HG03378 (cell line): ENCODE measurements around the gene SCN4B.

Experiments used
- ATAC-seq: cut with Tn5 transposase; IDR thresholded peaks from one replicate; pipeline ENCODE4 v1.9.1; 2021; ENCODE audit warnings: mild to moderate bottlenecking, moderate library complexity; ENCODE audit not compliant: unreplicated experiment

SCN4B gene

DNA sequence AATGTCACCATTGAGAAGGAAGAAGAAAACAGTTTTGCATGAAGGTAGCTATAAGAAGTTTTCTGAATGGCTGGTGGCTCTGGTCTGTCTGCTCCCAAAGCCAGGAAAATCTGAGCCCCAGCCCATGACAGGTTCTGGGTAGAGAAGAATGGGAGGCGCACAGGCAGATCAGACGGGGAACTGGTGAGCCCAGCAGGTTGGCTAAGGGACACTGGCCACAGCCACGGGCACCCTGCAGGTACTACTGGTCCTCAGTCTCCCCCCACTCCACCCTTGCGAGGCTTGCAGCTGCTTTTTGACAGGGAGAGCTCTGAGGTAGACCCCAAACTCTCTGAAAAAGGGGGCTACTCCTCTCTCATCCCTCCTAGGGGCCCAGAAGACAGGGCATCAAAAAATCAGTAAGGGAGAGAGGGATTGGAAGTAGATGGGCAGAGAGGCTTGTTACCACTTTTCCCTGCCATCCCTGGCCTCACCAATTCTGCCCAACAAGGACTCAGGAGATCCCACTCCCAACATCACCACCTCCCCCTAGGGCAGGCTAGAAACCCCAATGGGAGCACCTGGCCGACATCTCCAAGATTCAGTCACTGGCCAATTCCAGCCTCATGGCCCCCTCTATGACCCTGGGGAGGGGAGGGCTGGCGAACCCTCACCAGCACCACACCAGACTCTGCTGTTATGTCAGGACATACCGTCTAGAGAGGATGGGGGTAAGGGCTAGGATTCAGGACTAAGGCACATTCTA is 17.4 kb downstream of the SCN4B start:
- ATAC-seq: no peak

DNA sequence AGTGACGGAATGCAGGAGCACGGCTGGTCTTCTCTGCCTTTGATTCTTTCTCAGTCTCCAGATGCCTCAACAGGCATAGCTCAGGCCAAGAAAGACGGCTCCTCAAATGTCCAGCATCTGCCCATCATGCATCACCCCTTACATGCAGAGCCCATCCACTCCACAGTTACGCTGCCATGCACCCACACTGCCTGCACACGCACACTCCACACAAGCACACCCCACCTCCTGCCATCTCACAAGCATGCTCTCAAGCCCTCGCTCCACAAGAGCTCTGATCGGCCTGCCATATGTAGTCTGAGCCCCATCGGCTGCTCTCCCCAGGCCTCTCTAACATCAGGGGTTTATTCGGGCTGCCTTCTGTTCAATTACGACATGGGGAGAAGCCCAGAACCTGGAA is 18.8 kb downstream of the SCN4B start:
- ATAC-seq: no peak

DNA sequence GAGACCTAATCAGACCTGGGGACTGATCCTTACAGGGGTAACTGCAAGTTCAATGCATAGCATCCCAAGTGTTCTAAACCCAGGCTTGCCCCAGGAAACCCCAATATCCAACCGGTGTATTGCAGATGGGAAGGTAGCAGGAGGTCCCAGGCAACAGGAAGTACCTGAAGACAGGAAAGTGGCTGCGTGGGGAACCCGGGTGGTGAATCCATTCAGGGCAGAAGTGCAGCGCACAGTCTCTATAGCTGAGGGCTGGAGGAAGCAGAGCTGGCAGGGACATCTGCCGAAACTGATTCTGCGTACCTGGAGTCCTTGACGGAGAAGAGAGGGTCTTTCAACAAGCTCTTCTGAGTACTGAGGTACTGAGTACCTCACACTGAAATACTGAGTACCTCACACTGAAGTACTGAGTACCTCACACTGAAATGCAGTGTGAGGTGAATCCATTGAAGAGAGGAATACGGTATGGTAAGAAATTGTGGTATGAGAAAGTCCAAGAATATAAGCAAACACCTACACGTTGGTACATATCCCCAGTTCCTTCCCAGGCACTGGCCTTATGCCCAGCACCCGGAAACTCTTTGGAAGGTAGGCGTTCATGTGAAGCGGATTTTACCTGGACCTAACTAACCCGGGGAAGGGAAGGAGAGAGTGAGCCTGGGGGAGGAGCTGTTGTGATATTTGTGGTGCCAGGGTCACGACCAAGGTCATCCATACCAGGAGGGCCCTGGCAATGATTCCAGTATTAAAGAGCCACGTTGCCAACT is 20.1 kb downstream of the SCN4B start:
- no peak for ATAC-seq

DNA sequence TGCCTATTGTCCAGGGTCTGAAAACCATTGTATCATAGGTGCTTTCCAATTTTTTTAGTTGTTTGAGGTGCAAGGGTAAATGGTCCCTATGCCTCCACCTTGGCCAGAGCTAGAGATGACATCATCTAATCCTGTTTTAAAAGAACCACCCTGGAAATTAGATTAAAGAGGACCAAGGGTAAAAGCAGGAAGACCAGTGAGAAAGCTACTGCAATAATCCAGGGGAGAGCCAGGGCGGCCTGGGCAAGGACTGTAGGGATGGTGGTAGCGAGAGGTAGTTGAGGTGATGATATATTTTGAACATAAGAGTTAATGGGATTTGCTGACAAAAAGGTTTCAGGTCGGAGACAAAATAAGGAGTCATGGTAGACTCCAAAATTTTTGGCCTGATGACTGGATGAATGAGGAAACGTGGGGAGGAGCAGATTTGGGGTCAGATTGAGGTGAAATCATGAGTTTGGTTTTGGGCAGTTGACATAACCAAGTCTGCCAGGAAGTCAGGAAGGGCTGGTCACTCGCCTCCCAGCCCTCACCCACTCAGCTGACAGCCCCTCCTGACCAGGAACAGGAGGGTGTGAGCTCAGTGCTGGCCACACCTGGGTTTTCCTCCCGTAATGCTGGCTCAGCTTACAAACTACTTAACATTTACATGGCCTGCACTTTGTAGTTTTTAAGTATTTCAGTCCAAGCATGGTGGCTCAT is 23.0 kb downstream of the SCN4B start:
- ATAC-seq: no peak

DNA sequence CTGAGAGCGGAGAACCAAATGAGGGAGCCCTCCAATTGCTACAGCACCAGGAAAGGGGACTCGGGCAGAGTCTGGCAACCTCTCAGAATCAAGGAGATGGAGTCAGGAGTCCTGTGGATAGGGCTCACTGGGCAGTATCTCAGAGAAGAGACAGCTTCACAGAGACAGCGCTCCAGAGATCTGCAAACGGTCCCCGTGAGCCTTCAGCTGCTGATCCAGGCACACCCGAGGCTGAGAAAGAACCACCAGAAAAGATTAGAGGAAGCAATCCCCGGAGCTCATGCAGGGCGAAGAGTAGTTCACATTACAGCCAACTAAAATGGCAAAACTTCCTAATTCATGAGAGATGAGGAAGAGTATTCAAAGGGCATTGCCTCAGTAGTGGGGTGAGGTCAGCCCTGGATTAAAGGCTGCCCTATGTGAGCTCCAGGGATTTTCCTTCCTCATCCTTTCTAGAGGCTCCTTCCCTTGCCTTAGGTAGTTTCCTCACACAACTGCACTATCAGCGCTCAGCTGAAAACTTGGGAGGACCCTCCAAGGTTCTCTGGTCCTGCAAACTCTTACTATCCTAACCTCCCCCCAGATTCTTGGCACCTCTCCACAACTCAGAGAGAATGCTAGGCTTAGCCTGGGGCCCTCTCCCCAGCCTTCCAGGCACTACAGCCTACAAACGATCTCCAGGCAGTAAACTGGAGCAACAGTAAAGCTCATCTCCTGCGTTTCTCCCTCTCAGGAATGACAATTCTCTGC is 23.7 kb downstream of the SCN4B start:
- ATAC-seq: no peak

DNA sequence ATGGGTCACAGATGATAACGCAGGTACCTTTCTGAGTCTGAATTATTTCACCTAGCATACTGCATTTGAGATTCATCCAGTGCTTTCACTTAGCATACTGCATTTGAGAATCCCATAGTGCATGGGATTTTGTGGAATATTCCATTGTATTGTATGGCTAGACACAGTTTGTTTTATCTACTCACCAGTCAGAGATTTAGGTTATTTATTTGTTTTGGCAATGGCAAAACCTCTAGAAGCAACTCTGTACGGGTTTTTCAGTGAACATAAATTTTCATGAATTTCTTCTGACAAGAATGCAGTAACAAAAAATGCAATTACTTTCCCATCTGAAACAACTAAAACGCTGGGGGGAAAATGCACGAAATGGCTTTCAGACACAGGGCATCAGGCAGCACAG is 24.3 kb downstream of the SCN4B start:
- no peak for ATAC-seq

DNA sequence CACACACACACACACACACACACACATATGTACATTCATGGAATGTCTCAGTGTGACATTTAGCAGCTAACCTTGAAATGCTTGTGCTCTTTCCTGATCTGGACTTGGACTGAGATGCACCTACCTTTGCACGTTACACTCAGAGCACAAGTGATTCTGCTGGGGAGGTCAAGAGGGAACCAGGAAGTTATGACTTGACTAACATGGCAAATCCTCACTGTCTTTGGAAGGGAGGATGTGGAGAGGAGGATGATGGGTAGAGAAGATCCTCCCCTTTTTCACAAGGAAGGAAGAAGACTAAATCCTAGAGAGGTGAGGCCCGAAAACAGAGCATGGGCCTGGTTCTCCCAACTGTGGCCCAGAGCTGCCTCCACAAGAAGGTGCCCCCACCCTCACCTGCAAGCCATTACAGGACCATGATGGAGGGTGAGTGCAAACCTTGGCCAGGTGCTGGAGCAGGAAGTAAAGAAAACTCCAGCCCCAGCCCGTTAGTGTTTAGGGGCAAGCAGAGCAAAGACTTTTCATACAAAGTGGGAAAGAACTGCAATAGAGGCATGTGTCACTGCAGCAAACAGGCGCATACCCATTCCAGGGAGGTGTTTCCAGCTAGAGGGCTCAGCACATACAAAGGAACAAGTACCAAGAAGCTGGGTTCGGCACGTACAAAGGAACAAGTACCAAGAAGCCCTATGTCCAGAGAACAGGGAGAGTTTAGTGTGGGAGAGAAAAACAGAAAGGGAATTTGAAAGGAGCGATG is 26.4 kb downstream of the SCN4B start:
- no peak for ATAC-seq

DNA sequence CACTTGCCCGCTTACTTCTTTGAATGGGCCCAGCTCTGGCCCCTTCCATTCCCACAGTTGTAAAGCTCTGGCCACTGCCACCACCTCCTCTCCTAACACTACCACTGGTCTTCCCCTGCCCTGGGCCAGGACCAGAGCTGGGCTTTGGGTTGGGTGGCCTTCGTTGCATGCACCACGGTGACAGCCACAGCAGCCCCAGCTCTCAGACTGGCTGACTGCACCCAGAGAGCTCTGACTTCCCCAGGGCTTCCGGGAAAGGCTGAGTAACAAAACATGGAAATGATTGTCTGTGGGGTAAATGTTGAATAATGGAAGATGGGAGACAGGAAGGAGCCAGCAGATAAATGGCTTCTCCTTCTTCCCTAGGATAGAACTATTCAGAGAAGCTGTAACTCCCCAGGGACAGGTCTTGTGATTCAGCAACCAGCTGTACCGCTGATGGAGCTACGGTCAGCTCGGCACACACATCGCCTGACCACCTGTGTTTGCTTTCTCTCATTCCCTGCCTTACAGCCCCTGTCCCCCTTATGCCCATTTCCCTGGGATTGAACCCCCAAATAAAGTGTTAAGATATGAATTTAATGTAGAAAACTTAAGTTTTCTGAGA is 27.6 kb downstream of the SCN4B start:
- ATAC-seq: no peak

DNA sequence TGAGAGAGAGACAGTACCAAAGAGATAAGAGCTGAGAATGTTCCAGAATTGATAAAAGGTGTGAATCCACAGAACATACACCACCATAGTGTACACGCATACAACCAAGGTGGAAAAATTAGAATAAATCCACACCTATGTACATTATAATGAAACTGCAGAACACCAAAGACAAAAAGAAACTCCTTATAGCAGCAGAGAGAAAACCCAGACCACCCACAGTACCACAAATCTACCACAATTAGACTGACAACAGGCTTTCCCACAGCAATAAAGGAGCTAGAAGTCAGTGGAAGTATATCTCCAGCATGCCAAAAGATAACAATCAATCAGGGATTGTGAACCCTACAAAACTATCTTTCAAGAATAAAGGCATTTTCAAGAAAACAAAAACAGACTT is 31.8 kb downstream of the SCN4B start:
- ATAC-seq: no peak

DNA sequence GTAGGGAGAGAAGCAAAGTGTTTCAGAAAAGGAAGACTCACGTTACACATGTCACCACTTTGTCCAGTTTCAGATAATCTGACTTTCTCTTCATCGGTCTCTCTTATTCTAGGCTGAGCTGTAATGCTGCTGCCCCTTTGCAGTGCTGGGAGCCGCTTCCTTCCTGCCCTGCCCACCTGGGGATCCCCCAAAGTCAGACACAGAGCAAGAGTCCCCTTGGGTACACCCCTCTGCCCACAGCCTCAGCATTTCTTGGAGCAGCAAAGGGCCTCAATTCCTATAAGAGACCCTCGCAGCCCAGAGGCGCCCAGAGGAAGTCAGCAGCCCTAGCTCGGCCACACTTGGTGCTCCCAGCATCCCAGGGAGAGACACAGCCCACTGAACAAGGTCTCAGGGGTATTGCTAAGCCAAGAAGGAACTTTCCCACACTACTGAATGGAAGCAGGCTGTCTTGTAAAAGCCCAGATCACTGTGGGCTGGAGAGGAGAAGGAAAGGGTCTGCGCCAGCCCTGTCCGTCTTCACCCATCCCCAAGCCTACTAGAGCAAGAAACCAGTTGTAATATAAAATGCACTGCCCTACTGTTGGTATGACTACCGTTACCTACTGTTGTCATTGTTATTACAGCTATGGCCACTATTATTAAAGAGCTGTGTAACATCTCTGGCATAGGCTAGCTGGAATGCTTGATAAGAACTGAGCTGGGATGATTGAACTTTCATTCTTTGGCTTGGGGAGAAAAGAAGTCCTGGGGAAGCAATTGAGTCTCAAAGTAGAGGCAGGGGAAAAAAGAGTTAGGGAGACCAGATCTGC is 34.6 kb downstream of the SCN4B start:
- no peak for ATAC-seq

DNA sequence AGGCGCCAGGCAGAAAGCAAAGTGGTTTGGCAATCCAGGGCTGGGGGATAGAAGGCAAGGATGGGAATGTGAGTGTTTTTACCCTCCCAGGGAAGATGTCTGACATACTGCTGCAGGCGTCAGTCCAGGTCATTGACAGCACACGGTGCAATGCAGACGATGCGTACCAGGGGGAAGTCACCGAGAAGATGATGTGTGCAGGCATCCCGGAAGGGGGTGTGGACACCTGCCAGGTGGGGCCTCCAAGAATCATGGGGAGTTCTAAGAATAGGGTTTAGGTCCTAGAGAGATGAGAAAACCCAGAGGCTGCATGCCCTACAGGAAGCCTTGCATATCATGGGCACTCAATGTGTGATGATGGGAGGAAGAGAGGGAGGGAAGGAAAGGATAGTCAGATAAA is 37.6 kb downstream of the SCN4B start:
- ATAC-seq: no peak

DNA sequence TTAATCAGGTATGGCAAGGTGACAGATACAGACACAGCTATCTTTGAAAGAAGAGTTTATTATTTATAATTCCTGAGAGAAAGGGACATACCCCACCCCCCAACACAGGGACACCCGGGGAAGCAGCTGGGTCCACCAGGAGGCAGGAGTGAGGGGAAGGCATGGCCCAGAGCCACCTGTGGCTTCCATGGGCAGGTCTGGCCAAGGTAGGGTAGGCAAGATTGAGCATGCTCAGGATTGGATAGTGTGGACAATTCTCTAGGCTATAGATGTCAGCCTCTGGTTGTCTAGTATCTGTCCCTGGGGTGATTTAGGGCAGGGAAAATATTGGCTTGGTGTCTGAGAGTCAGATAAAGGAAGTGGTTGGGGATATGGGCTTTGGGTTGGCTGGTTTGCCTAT is 38.4 kb downstream of the SCN4B start:
- no peak for ATAC-seq

DNA sequence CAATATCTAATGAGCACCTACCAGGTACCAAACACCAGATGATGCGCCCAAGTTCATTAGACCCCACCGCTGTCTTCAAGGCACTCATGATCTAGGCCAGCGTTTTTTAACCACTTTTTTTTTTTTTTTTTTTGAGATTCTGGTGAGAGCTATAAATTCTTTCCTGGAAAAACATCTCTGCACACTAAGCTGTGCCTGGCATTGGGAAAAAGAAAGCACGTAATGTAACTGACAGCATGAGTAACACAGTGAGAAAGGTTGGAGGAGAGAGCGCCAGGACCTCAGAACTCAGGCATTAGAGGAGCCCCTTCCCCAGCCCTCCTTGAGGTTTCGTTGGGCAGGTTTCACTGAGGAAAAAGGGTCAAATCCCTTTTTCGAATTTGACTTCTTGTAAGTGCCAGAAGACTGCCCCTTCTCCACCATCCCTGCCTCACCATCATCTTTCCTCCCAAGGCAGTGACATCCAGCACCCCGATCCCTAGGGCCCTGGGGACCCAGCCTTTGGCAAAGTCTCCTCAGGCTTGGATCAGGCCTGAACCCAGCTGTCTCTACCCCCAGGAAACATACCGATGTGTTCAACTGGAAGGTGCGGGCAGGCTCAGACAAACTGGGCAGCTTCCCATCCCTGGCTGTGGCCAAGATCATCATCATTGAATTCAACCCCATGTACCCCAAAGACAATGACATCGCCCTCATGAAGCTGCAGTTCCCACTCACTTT is 39.8 kb downstream of the SCN4B start:
- no peak for ATAC-seq

DNA sequence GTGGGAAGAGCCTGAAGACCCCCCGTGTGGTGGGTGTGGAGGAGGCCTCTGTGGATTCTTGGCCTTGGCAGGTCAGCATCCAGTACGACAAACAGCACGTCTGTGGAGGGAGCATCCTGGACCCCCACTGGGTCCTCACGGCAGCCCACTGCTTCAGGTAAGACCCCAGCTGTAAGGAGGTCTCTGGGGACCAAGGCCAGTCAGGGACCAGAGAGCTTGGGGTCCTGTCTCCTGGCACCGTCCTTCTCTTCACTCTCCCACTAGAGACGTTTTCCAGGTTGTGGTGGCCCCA is 40.9 kb downstream of the SCN4B start:
- ATAC-seq: no peak

DNA sequence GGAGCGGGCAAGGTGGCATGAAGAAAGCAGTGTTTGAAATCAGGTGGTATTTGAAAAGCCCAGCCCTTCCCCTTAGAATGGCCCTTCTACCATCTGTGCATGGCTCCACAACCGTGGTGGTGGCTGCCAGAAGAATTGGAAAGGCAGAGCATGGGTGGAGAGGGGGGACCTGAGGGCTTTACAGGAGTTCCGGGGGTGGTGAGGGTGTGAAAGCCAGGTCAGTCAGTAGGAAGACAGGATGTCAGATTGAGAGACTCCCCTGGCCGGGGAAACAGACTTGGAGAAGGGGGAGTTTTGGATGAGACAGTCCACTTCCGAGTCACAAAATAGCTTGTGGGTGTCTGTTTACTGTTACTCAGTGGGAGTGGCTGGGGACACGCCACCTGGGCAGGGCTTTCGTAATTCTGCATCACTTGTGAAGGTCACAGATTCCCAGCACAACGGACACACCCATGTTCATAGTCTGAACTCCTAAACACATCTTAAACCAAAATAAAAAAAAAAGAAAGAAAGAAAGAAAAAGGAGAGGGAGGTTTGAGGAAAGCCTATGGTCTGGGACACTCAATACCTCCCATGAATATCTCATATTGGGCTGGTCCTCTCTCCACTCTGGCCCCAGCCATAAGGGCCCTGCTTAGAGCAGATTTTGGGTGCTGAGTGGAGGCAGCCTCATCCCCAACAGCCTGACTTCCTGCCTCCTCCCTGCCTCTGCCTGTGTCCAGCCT is 41.4 kb downstream of the SCN4B start:
- no peak for ATAC-seq

DNA sequence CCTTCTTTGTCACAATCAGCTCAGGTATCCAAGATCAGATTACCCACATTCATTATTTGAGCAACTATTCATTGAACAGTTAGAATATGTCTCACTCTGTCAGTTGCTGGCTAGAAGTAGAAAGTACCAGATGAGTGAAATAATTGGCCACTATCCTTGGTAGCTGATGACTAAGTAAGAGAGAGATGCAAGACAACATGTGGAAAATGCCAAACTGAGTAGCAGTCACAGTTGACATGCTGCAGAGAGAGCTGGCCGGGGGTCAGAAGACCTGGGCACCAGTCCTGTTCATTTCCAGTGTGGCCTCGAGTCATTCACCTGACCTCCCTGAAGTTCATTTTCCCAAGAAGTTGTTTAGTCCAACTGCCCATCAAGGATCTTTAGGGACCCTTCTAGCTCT is 43.4 kb downstream of the SCN4B start:
- ATAC-seq: no peak

DNA sequence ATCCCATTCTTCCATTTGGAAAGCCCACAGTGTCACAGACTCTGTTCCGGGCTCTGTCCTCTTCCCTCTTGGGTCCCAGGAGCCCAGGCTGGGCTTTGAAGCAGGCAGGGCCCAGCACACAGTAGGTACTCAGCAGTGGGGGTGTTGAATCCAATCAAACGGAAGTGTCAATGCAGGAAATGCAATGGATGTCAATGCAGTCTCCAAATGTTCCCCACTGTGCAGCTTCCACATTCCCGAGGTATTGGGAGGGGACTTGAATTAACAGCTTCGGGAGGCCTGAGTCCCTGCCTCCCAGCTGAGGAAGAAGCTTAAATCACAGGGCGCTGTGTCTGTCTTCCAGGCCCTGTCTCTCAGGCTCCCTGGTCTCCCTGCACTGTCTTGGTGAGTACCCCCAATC is 44.1 kb downstream of the SCN4B start:
- no peak for ATAC-seq

DNA sequence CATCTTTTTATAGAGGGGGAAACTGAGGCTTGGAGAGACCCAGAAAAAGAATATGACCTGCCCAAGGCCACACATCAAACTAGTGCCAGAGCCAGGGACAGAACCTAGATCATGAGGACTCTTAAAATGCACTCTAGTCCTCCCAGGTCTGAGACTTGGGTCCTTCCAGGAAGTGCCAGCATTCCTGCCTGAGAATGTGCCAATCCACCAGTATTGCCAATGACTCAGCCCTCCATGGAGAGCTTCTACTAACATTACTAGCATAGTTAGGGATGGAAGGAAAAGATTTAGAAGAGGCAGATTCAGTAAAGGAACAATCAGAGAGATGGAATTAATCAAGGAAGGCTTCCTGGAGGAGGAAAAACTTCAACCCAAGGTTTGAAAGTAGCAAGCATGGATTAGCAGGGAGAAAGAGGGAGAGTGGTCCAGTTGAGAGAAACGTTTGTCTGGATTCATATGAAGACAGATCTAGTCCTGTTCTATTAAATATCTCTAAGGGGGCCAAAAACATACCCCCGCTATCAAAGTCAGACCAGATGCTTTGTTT is 45.8 kb downstream of the SCN4B start:
- no peak for ATAC-seq
